ENCODE results near the gene PLOD1.
"Not testable (repeated sequence)": the region's sequence is repeated elsewhere in the genome, so short reads cannot be mapped to it uniquely, and the experiment has no call there.

- TF ChIP-seq CTCF (IDR thresholded peaks at IDR 0.05; ENCODE audit: borderline replicate concordance, extremely low read depth, low read length, poor library complexity, severe bottlenecking); EZH2 (IDR thresholded peaks at IDR 0.05; ENCODE audit: borderline replicate concordance, low read depth, low read length, severe bottlenecking): not testable (repeated sequence)
Measured at GRCh38 chr1:11901446-11901845, 33.1 kb upstream of the PLOD1 start.

Data from DND-41 (cell line).